AG09319 (cell line): Measurements from ENCODE around the gene THRA.
"Not testable (repeated sequence)": the region's sequence is repeated elsewhere in the genome, so short reads cannot be mapped to it uniquely, and the experiment has no call there.

Experiments used
- DNase-seq: peaks from one replicate; pipeline ENCODE4 v3.0.0-alpha.2; 2010; ENCODE audit warnings: low read depth; ENCODE audit errors: extremely low read depth
- CTCF ChIP-seq: IDR thresholded peaks from 2 replicates; pipeline ENCODE4 v1.5.1; 2011; ENCODE audit warnings: low read depth, mild to moderate bottlenecking, inconsistent platforms, low read length, moderate library complexity

Gene THRA

GRCh38 chr17:40124279-40125141, 61.7 kb downstream of the THRA start:
- DNase-seq: no peak
- TF ChIP-seq CTCF: no peak

- DNase-seq: no peak
- no peak for TF ChIP-seq CTCF
Measured at GRCh38 chr17:40129498-40129897, 66.7 kb downstream of the THRA start.

- no peak for TF ChIP-seq CTCF
- DNase-seq: no peak
Measured at GRCh38 chr17:40130352-40131042, 67.7 kb downstream of the THRA start.

GRCh38 chr17:40134184-40134583, 71.4 kb downstream of the THRA start:
- no peak for TF ChIP-seq CTCF
- DNase-seq: no peak

- TF ChIP-seq CTCF: no peak
- no peak for DNase-seq
Measured at GRCh38 chr17:40135817-40136216, 73.1 kb downstream of the THRA start.

GRCh38 chr17:40139566-40140058, 76.8 kb downstream of the THRA start:
- TF ChIP-seq CTCF: no peak
- no peak for DNase-seq

GRCh38 chr17:40143166-40143565, 80.4 kb downstream of the THRA start:
- not testable (repeated sequence) for DNase-seq
